H9 (cell line): Measurements from ENCODE around the gene KRT6C. TPM values are rescaled to one million over a fixed set of nuclear protein-coding genes. Genes with fewer than 3 reads are reported as not detected.

Experiments
- DNase-seq: peaks from one replicate; pipeline ENCODE4 v3.0.0-alpha.2; 2017
- H2AFZ ChIP-seq: one replicate; pipeline ENCODE4 v1.6.1; 2013; ENCODE audit warnings: mild to moderate bottlenecking, low read length, control low read depth, moderate library complexity
- H2AK5ac ChIP-seq: 2 replicates; pipeline ENCODE4 v1.6.1; 2013; ENCODE audit warnings: low read length, control low read depth, mixed read lengths; ENCODE audit not compliant: insufficient read length
- H2BK120ac ChIP-seq: one replicate; pipeline ENCODE4 v1.6.1; 2013; ENCODE audit warnings: low read depth, mild to moderate bottlenecking, low read length, control low read depth, inconsistent platforms; ENCODE audit not compliant: poor library complexity, severe bottlenecking
- H2BK12ac ChIP-seq: 2 replicates; pipeline ENCODE4 v1.6.1; 2013; ENCODE audit warnings: low read length, control low read depth, mixed read lengths, low read depth; ENCODE audit not compliant: insufficient read length
- H2BK15ac ChIP-seq: 2 replicates; pipeline ENCODE4 v1.6.1; 2013; ENCODE audit warnings: low read depth, low read length, control low read depth
- H2BK20ac ChIP-seq: one replicate; pipeline ENCODE4 v1.6.1; 2013; ENCODE audit warnings: low read depth, mild to moderate bottlenecking, low read length, control low read depth, inconsistent platforms; ENCODE audit not compliant: poor library complexity, severe bottlenecking
- H2BK5ac ChIP-seq: 2 replicates; pipeline ENCODE4 v1.6.1; 2013; ENCODE audit warnings: low read length, control low read depth, mixed read lengths; ENCODE audit not compliant: insufficient read length
- H3K14ac ChIP-seq: 2 replicates; pipeline ENCODE4 v1.6.1; 2013; ENCODE audit warnings: low read length, control low read depth; ENCODE audit not compliant: insufficient read depth
- H3K18ac ChIP-seq: 2 replicates; pipeline ENCODE4 v1.6.1; 2013; ENCODE audit warnings: low read depth, mild to moderate bottlenecking, mixed read lengths, low read length, control low read depth; ENCODE audit not compliant: insufficient read length
- H3K23ac ChIP-seq: 2 replicates; pipeline ENCODE4 v1.6.1; 2013; ENCODE audit warnings: low read length, control low read depth, mixed read lengths, low read depth; ENCODE audit not compliant: insufficient read length
- H3K23me2 ChIP-seq: 2 replicates; pipeline ENCODE4 v1.6.1; 2013; ENCODE audit warnings: low read depth, mild to moderate bottlenecking, mixed read lengths, low read length, control low read depth; ENCODE audit not compliant: insufficient read length, poor library complexity, severe bottlenecking
- H3K27ac ChIP-seq: 2 replicates; pipeline ENCODE4 v1.5.1; 2013; ENCODE audit warnings: low read length, control low read depth, mixed read lengths, low read depth; ENCODE audit not compliant: insufficient read length
- H3K27me3 ChIP-seq: 2 replicates; pipeline ENCODE4 v1.6.1; 2013; ENCODE audit warnings: low read length, control low read depth, inconsistent platforms; ENCODE audit not compliant: insufficient read depth
- H3K4ac ChIP-seq: 2 replicates; pipeline ENCODE4 v1.6.1; 2013; ENCODE audit warnings: low read depth, mild to moderate bottlenecking, control low read depth, inconsistent platforms, low read length, moderate library complexity
- H3K4me1 ChIP-seq: 2 replicates; pipeline ENCODE4 v1.6.1; 2013; ENCODE audit warnings: low read length, control low read depth, inconsistent platforms; ENCODE audit not compliant: insufficient read depth
- H3K4me2 ChIP-seq: 2 replicates; pipeline ENCODE4 v1.6.1; 2013; ENCODE audit warnings: low read length, control low read depth, mixed read lengths; ENCODE audit not compliant: insufficient read length, insufficient read depth
- H3K56ac ChIP-seq: 2 replicates; pipeline ENCODE4 v1.6.1; 2013; ENCODE audit warnings: low read depth, mild to moderate bottlenecking, mixed read lengths, low read length, control low read depth; ENCODE audit not compliant: insufficient read length
- H3K79me1 ChIP-seq: 2 replicates; pipeline ENCODE4 v1.6.1; 2013; ENCODE audit warnings: low read depth, mild to moderate bottlenecking, moderate library complexity, low read length, control low read depth, inconsistent platforms; ENCODE audit not compliant: insufficient read depth, poor library complexity, severe bottlenecking
- H3K79me2 ChIP-seq: 2 replicates; pipeline ENCODE4 v1.6.1; 2013; ENCODE audit warnings: low read length, control low read depth, inconsistent platforms; ENCODE audit not compliant: insufficient read depth
- H3K9ac ChIP-seq: 2 replicates; pipeline ENCODE4 v1.6.1; 2013; ENCODE audit warnings: low read length, control low read depth, mixed read lengths; ENCODE audit not compliant: insufficient read length; ENCODE audit errors: extremely low read depth
- H3K9me3 ChIP-seq: one replicate; pipeline ENCODE4 v1.6.1; 2013; ENCODE audit warnings: low read depth, low read length, inconsistent platforms; ENCODE audit not compliant: control insufficient read depth
- H3T11ph ChIP-seq: one replicate; pipeline ENCODE4 v1.6.1; 2013; ENCODE audit warnings: mild to moderate bottlenecking, low read length, control low read depth, inconsistent platforms
- H4K20me1 ChIP-seq: one replicate; pipeline ENCODE4 v1.6.1; 2013; ENCODE audit not compliant: control insufficient read depth, insufficient read length, insufficient read depth
- H4K5ac ChIP-seq: 2 replicates; pipeline ENCODE4 v1.6.1; 2013; ENCODE audit warnings: low read depth, mild to moderate bottlenecking, mixed read lengths, low read length, control low read depth; ENCODE audit not compliant: insufficient read length
- H4K8ac ChIP-seq: replicated peaks from 2 replicates; pipeline ENCODE4 v1.6.1; 2013; ENCODE audit warnings: low read length, control low read depth, mixed read lengths, low read depth; ENCODE audit not compliant: insufficient read length
- H4K91ac ChIP-seq: 2 replicates; pipeline ENCODE4 v1.6.1; 2013; ENCODE audit warnings: low read depth, mild to moderate bottlenecking, moderate library complexity, mixed read lengths, low read length, control low read depth; ENCODE audit not compliant: insufficient read length
- H3K27ac Mint-ChIP-seq, 3 experiments: 2 replicates in 2 of 3; 3 replicates in 1 of 3; pipeline ENCODE4 v1.8.0; 2020 to 2021; ENCODE audit warnings: mixed read lengths in 3 of 3, mild to moderate bottlenecking in 1 of 3, moderate library complexity in 1 of 3
- H3K27me3 Mint-ChIP-seq: 2 replicates; pipeline ENCODE4 v1.8.0; 2021; ENCODE audit warnings: low read depth, mild to moderate bottlenecking, moderate library complexity, mixed read lengths
- H3K36me3 Mint-ChIP-seq, 3 experiments: 2 replicates in 2 of 3; 3 replicates in 1 of 3; pipeline ENCODE4 v1.8.0; 2020 to 2021; ENCODE audit warnings: low read depth in 3 of 3, mixed read lengths in 3 of 3; ENCODE audit not compliant: insufficient read depth in 1 of 3
- H3K4me1 Mint-ChIP-seq, 2 experiments: 2 replicates each; pipeline ENCODE4 v1.8.0; 2020; ENCODE audit warnings: mixed read lengths in 2 of 2
- H3K4me3 Mint-ChIP-seq, 2 experiments: 2 replicates in 1 of 2; 3 replicates in 1 of 2; pipeline ENCODE4 v1.8.0; 2020 to 2021; ENCODE audit warnings: mild to moderate bottlenecking in 2 of 2, mixed read lengths in 2 of 2, moderate library complexity in 1 of 2
- H3K9me3 Mint-ChIP-seq, 2 experiments: 2 replicates in 1 of 2; 3 replicates in 1 of 2; pipeline ENCODE4 v1.8.0; 2020; ENCODE audit warnings: mild to moderate bottlenecking in 2 of 2, mixed read lengths in 2 of 2, moderate library complexity in 1 of 2
- WGBS: extraction: QIAGEN DNeasy Blood & Tissue Kit; methylation state at CpG from one replicate; pipeline ENCODE4 v1.1.7; 2013; ENCODE audit warnings: missing lambda C conversion rate, low lambda C conversion rate, mixed read lengths; ENCODE audit not compliant: insufficient read length; ENCODE audit errors: extremely low coverage; 5-methylcytosine and 5-hydroxymethylcytosine counted together
- total RNA-seq: library from RNA; stranded (reverse); gene quantifications from 2 replicates; pipeline ENCODE4 v1.2.1, GENCODE V29; 2021
- TF ChIP-seq, protein P1 (sequence below): fragments of 200-600 bp; sonication (generic); conservative IDR thresholded peaks from 3 replicates; pipeline ENCODE4 v1.8.0; 2021; ENCODE audit warnings: antibody characterized with exemption, mild to moderate bottlenecking

The KRT6C gene
- total RNA-seq, 1 experiment from 2014 or later, result not detected

DNA sequence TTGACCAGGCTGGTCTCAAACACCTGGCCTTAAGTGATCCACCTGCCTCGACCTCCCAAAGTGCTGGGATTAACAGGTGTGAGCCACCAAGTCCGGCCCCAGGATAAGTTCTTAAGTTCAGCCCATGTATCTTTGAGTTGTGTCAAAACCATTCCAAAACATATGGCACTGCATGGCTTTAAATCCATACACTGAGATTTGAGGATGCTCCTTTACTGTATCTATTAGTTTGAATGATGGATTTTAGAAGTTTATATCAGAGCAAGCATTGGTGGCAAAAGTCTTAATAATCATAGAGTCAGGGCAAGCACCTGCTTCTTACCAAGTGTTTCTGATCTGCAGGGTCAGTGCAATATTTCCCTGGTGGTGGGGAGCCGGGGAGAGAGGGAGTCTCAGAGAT lies 27.7 kb downstream of the KRT6C start:
- H3K4me2 ChIP-seq, result no peak overlapping the region
- no peak overlapping the region for H3T11ph ChIP-seq
- H4K20me1 ChIP-seq, result no peaks in the 10 kb centered on the region
- peaks cover 23% of the 10 kb centered on the region for H3K27me3 Mint-ChIP-seq
- H3K79me1 ChIP-seq, result no peaks in the 10 kb centered on the region
- H3K9me3 ChIP-seq, result no peaks in the 10 kb centered on the region
- H3K4me1 Mint-ChIP-seq, result peaks cover 20 to 25% of the 10 kb centered on the region in 2 experiments
- H3K4ac ChIP-seq, result no peak overlapping the region
- no peak overlapping the region for H3K4me3 Mint-ChIP-seq
- no peak overlapping the region for H4K5ac ChIP-seq
- no peak overlapping the region; a peak in 1 of 7 replicates for H3K27ac Mint-ChIP-seq
- no peak for DNase-seq
- H2BK20ac ChIP-seq, result no peak overlapping the region
- H3K14ac ChIP-seq, result no peak overlapping the region
- no peak overlapping the region for H2BK5ac ChIP-seq
- H3K27ac ChIP-seq, result no peak overlapping the region
- H3K79me2 ChIP-seq, result no peaks in the 10 kb centered on the region
- no peak overlapping the region for H3K9ac ChIP-seq
- H3K23ac ChIP-seq, result no peak overlapping the region
- no peak overlapping the region for H2BK15ac ChIP-seq
- no CpG with 5 or more reads among the region's 3 CpGs for WGBS
- H2AK5ac ChIP-seq, result no peak overlapping the region
- no peaks in the 10 kb centered on the region for H3K36me3 Mint-ChIP-seq
- H3K23me2 ChIP-seq, result no peaks in the 10 kb centered on the region
- H4K91ac ChIP-seq, result no peak overlapping the region
- H3K18ac ChIP-seq, result no peak overlapping the region
- H3K56ac ChIP-seq, result no peak overlapping the region
- TF ChIP-seq, protein P1, sequence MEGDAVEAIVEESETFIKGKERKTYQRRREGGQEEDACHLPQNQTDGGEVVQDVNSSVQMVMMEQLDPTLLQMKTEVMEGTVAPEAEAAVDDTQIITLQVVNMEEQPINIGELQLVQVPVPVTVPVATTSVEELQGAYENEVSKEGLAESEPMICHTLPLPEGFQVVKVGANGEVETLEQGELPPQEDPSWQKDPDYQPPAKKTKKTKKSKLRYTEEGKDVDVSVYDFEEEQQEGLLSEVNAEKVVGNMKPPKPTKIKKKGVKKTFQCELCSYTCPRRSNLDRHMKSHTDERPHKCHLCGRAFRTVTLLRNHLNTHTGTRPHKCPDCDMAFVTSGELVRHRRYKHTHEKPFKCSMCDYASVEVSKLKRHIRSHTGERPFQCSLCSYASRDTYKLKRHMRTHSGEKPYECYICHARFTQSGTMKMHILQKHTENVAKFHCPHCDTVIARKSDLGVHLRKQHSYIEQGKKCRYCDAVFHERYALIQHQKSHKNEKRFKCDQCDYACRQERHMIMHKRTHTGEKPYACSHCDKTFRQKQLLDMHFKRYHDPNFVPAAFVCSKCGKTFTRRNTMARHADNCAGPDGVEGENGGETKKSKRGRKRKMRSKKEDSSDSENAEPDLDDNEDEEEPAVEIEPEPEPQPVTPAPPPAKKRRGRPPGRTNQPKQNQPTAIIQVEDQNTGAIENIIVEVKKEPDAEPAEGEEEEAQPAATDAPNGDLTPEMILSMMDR, result no peak
- H4K8ac ChIP-seq, result no peak overlapping the region
- H2BK12ac ChIP-seq, result no peak overlapping the region
- peaks cover 3% of the 10 kb centered on the region; the same call in 1 of the 2 replicates for H3K27me3 ChIP-seq
- no peaks in the 10 kb centered on the region for H3K9me3 Mint-ChIP-seq
- no peak overlapping the region for H2BK120ac ChIP-seq
- 0 out of 2 replicates have a peak, but pooled peaks cover 2% of the 10 kb centered on the region for H3K4me1 ChIP-seq
- no peak overlapping the region for H2AFZ ChIP-seq
